SK-N-SH treated with all-trans-retinoic acid at 6 μM for 48 hours (cell line): ENCODE results near the gene TSR1.

Experiments
- ARNTL ChIP-seq: fragments of 450-650 bp; formaldehyde crosslinking; IDR thresholded peaks from 2 replicates; pipeline ENCODE4 v1.5.0; 2020; ENCODE audit warnings: low read depth, mild to moderate bottlenecking, moderate library complexity, borderline replicate concordance
- CSDC2 ChIP-seq: fragments of 250-450 bp; sonication (Bioruptor Pico); IDR thresholded peaks from 2 replicates; pipeline ENCODE4 v1.5.0; 2020; ENCODE audit warnings: mild to moderate bottlenecking, moderate library complexity
- GLIS3 ChIP-seq: fragments of 250-450 bp; sonication (Bioruptor Pico); IDR thresholded peaks from 2 replicates; pipeline ENCODE4 v1.5.0; 2020; ENCODE audit warnings: mild to moderate bottlenecking, moderate library complexity
- OSR1 ChIP-seq: fragments of 250-450 bp; sonication (Bioruptor Pico); IDR thresholded peaks from 2 replicates; pipeline ENCODE4 v1.8.0; 2022; ENCODE audit warnings: moderate library complexity, mild to moderate bottlenecking, inconsistent platforms
- PPARA ChIP-seq: fragments of 250-450 bp; sonication (Bioruptor Pico); IDR thresholded peaks from 2 replicates; pipeline ENCODE4 v1.5.0; 2020; ENCODE audit warnings: mild to moderate bottlenecking, borderline replicate concordance
- RARB ChIP-seq: fragments of 250-450 bp; sonication (Bioruptor Pico); IDR thresholded peaks from 2 replicates; pipeline ENCODE4 v1.8.0; 2021; ENCODE audit warnings: mild to moderate bottlenecking, moderate library complexity
- TOX ChIP-seq: fragments of 250-450 bp; sonication (Bioruptor Pico); IDR thresholded peaks from 2 replicates; pipeline ENCODE4 v1.8.0; 2021; ENCODE audit warnings: mild to moderate bottlenecking, moderate library complexity, borderline replicate concordance
- ZFP3 ChIP-seq: fragments of 250-450 bp; sonication (Bioruptor Pico); IDR thresholded peaks from 2 replicates; pipeline ENCODE4 v1.5.0; 2020; ENCODE audit warnings: mild to moderate bottlenecking, moderate library complexity
- ZFP30 ChIP-seq: fragments of 450-650 bp; formaldehyde crosslinking; IDR thresholded peaks from 2 replicates; pipeline ENCODE4 v1.5.0; 2022; ENCODE audit warnings: mild to moderate bottlenecking, moderate library complexity
- ZNF70 ChIP-seq: fragments of 450-650 bp; formaldehyde crosslinking; IDR thresholded peaks from 2 replicates; pipeline ENCODE4 v1.5.0; 2020; ENCODE audit warnings: mild to moderate bottlenecking, moderate library complexity
- ZNF8 ChIP-seq: fragments of 450-650 bp; formaldehyde crosslinking; IDR thresholded peaks from 2 replicates; pipeline ENCODE4 v1.5.0; 2020; ENCODE audit warnings: mild to moderate bottlenecking, moderate library complexity
- TF ChIP-seq, protein P1 (sequence below): fragments of 250-450 bp; sonication (Bioruptor Pico); IDR thresholded peaks from 2 replicates; pipeline ENCODE4 v1.5.1; 2020; ENCODE audit warnings: low read depth, mild to moderate bottlenecking, moderate library complexity

DNA sequence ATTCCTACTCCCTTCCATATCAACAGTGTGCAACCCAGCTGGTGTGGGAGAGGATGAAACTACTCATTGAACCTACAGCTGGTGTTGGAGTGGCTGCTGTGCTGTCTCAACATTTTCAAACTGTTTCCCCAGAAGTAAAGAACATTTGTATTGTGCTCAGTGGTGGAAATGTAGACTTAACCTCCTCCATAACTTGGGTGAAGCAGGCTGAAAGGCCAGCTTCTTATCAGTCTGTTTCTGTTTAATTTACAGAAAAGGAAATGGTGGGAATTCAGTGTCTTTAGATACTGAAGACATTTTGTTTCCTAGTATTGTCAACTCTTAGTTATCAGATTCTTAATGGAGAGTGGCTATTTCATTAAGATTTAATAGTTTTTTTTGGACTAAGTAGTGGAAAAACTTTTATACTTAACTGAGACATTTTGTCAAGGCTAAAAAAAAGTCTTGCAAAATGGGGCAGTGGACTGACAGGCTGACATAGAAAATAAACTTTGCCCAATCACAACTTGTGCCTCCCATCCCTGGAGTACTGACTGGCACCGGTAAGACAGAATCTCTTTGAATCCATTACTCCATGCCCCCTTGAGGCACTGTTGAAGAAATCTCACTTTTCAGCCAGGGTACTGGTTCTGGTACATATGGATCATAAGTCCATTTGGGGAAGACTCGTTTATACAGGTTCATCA lies 12.5 kb downstream of the TSR1 start:
- TF ChIP-seq ZFP3 (no peak), ARNTL (CRISPR knock-in tag) (no peak), OSR1 (CRISPR knock-in tag) (no peak), TOX (CRISPR knock-in tag) (no peak), ZFP30 (no peak), RARB (CRISPR knock-in tag) (no peak), CSDC2 (no peak), ZNF8 (CRISPR knock-in tag) (no peak), ZNF70 (no peak), GLIS3 (no peak), PPARA (no peak)
- TF ChIP-seq, protein P1, sequence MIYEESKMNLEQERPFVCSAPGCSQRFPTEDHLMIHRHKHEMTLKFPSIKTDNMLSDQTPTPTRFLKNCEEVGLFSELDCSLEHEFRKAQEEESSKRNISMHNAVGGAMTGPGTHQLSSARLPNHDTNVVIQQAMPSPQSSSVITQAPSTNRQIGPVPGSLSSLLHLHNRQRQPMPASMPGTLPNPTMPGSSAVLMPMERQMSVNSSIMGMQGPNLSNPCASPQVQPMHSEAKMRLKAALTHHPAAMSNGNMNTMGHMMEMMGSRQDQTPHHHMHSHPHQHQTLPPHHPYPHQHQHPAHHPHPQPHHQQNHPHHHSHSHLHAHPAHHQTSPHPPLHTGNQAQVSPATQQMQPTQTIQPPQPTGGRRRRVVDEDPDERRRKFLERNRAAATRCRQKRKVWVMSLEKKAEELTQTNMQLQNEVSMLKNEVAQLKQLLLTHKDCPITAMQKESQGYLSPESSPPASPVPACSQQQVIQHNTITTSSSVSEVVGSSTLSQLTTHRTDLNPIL (CRISPR knock-in tag), result no peak
